NT2/D1 (cell line): ENCODE measurements around the gene CXCR5.

Experiments
- DNase-seq: peaks from one replicate; pipeline ENCODE4 v3.0.0-alpha.2; 2011; ENCODE audit warnings: low read depth, low spot score
- H3K27me3 ChIP-seq: 2 replicates; pipeline ENCODE4 v1.6.0; 2011; ENCODE audit warnings: mild to moderate bottlenecking; ENCODE audit not compliant: insufficient read length, insufficient read depth
- H3K36me3 ChIP-seq: 2 replicates; pipeline ENCODE4 v1.6.1; 2011; ENCODE audit warnings: mild to moderate bottlenecking, low read length, mixed read lengths; ENCODE audit not compliant: insufficient read depth, insufficient read length
- H3K4me1 ChIP-seq: 2 replicates; pipeline ENCODE4 v1.5.1; 2011; ENCODE audit not compliant: insufficient read depth, insufficient read length
- H3K4me3 ChIP-seq: 2 replicates; pipeline ENCODE4 v1.5.1; 2011; ENCODE audit warnings: low read depth; ENCODE audit not compliant: insufficient read length
- H3K9ac ChIP-seq: 2 replicates; pipeline ENCODE4 v1.6.0; 2011; ENCODE audit warnings: low read depth; ENCODE audit not compliant: insufficient read length
- H3K9me3 ChIP-seq: 2 replicates; pipeline ENCODE4 v1.5.1; 2011; ENCODE audit warnings: mild to moderate bottlenecking, low read length; ENCODE audit not compliant: insufficient read depth
- SUZ12 ChIP-seq: IDR thresholded peaks from 2 replicates; pipeline ENCODE4 v1.6.1; 2011; ENCODE audit not compliant: insufficient read length, insufficient read depth; ENCODE audit errors: extremely low read depth
- YY1 ChIP-seq: IDR thresholded peaks from 2 replicates; pipeline ENCODE4 v1.6.1; 2011; ENCODE audit not compliant: insufficient read length, insufficient read depth
- ZNF274 ChIP-seq: IDR thresholded peaks from 2 replicates; pipeline ENCODE4 v1.6.1; 2011; ENCODE audit warnings: mild to moderate bottlenecking, low read depth, low read length

The CXCR5 gene

DNA sequence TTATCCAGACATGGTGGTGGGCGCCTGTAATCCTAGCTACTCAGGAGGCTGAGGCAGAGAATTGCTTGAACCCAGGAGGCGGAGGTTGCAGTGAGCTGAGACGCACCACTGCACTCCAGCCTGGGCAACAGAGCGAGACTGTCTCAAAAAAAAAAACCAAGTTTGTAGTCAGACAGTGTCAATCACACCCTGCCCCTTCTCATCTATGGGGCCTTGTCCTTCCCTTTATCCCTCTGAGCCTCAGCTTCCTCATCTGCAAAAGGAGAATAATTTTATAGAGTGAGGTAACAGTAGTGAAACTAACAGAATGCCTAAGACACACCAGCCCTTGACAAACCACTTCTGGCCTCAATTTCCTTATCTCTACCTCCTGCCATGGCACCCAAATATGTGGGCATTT, 31.3 kb downstream of the CXCR5 start:
- Histone ChIP-seq H3K27me3 (no peaks in the 10 kb centered on the region), H3K9me3 (no peaks in the 10 kb centered on the region), H3K4me1 (peaks cover 33% of the 10 kb centered on the region), H3K9ac (peak overlapping the region; percentile 17), H3K36me3 (peaks cover 12% of the 10 kb centered on the region), H3K4me3 (no peak overlapping the region)
- no peak for DNase-seq
- TF ChIP-seq SUZ12 (no peak), ZNF274 (no peak)

DNA sequence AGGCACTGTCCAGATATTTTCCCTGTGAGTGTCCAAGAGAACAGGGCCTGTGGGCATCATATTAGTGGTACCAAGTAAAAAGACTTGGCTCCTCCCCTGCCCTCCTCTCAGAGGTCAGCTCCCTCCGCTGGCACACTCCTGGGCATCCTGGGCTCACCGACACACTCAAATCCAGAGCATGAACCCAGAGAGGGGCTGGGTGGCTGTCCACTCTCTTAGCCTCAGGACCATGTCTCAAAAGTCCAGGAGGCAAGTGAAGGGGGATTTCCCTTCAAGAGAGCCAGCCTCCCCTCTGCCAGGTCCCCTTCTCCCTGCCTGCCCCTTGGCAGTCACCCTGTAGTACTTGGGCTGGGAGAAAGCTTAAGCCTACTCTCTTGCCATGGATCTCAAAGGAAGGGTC, 31.7 kb downstream of the CXCR5 start:
- DNase-seq: no peak
- no peaks in the 10 kb centered on the region for H3K27me3 ChIP-seq
- peak overlapping the region; percentile 17 for H3K9ac ChIP-seq
- no peak overlapping the region for H3K4me3 ChIP-seq
- no peaks in the 10 kb centered on the region for H3K9me3 ChIP-seq
- peaks cover 12% of the 10 kb centered on the region for H3K36me3 ChIP-seq
- TF ChIP-seq YY1 (no peak), ZNF274 (no peak), SUZ12 (no peak)
- H3K4me1 ChIP-seq: peaks cover 33% of the 10 kb centered on the region

- TF ChIP-seq YY1: no peak
- no peak for TF ChIP-seq ZNF274
- TF ChIP-seq SUZ12: no peak
- Histone ChIP-seq H3K4me3 (peak overlapping the region; percentile 15), H3K9me3 (no peaks in the 10 kb centered on the region), H3K36me3 (peaks cover 12% of the 10 kb centered on the region), H3K4me1 (peaks cover 38% of the 10 kb centered on the region), H3K9ac (peak overlapping the region; percentile 74), H3K27me3 (no peaks in the 10 kb centered on the region)
- DNase-seq: no peak
These were observed 32.5 kb downstream of the CXCR5 start for GRCh38 chr11:118915941-118916841.

- H3K9ac ChIP-seq: peak overlapping the region; percentile 77
- DNase-seq: no peak
- peaks cover 44% of the 10 kb centered on the region for H3K4me1 ChIP-seq
- H3K4me3 ChIP-seq: peak overlapping the region; percentile 41
- TF ChIP-seq ZNF274 (no peak), YY1 (peak; percentile 61)
- H3K27me3 ChIP-seq: no peaks in the 10 kb centered on the region
- H3K36me3 ChIP-seq: peaks cover 12% of the 10 kb centered on the region
- no peaks in the 10 kb centered on the region for H3K9me3 ChIP-seq
These were observed 33.2 kb downstream of the CXCR5 start for GRCh38 chr11:118916842-118917388.

DNA sequence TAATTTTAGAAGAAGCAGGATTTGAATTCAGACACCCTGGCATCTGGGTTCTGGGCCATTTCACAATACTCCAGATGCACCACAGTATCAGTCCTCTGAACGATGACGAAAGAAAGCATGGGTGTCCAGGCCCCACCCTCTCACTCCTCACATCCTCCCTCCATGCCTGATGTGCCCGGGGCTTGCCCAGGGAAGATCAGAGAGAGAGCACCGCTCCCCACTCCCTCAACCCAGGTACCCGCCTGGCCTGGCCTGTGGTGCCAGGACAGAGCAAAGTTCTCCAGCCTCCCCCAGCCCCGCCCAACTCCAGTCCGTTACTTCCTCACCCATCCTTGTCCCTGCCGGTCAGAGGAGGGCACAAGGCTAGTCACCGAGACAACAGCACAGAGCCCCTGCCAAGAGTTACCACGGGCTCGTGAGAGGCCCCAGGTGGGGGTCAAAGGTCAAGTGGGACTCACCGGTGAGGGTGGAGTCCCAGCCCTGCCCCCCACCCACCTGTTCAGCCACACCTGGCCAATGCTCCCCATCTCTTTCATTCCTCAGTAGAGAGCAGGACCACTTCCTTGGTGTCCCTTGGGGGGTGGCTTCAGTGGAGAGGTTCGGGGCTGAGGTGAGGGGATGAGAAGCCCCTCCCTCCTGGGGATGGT, 33.9 kb downstream of the CXCR5 start:
- Histone ChIP-seq H3K4me1 (peaks cover 47% of the 10 kb centered on the region), H3K4me3 (peak overlapping the region; percentile 41), H3K36me3 (peaks cover 12% of the 10 kb centered on the region), H3K9me3 (no peaks in the 10 kb centered on the region), H3K9ac (peak overlapping the region; percentile 77), H3K27me3 (no peaks in the 10 kb centered on the region)
- DNase-seq: no peak
- TF ChIP-seq ZNF274: no peak
- no peak for TF ChIP-seq YY1
- TF ChIP-seq SUZ12: no peak

GRCh38 chr11:118918128-118918685, 34.5 kb downstream of the CXCR5 start:
- Histone ChIP-seq H3K9me3 (no peaks in the 10 kb centered on the region), H3K9ac (peak overlapping the region; percentile 87), H3K27me3 (no peaks in the 10 kb centered on the region), H3K4me1 (peaks cover 47% of the 10 kb centered on the region), H3K4me3 (peak overlapping the region; percentile 46), H3K36me3 (peaks cover 16% of the 10 kb centered on the region)
- no peak for TF ChIP-seq SUZ12
- TF ChIP-seq YY1: no peak
- TF ChIP-seq ZNF274: no peak
- DNase-seq: no peak

GRCh38 chr11:118918686-118919280, 35.1 kb downstream of the CXCR5 start:
- Histone ChIP-seq H3K27me3 (no peaks in the 10 kb centered on the region), H3K9ac (peak overlapping the region; percentile 87), H3K36me3 (peaks cover 21% of the 10 kb centered on the region), H3K4me1 (peaks cover 48% of the 10 kb centered on the region), H3K9me3 (no peaks in the 10 kb centered on the region), H3K4me3 (peak overlapping the region; percentile 46)
- TF ChIP-seq ZNF274 (no peak), SUZ12 (no peak), YY1 (no peak)
- no peak for DNase-seq
